ENCODE results near the gene DHX35. TPM values are rescaled to one million over a fixed set of nuclear protein-coding genes. Genes with fewer than 3 reads are reported as not detected.

DHX35 gene
- total and polyA plus RNA-seq, 2 of the 8 experiments (the other 6 are each of a cell fraction or from before 2014, with no cell fraction given) = 21.9 to 27.7 TPM

DNA sequence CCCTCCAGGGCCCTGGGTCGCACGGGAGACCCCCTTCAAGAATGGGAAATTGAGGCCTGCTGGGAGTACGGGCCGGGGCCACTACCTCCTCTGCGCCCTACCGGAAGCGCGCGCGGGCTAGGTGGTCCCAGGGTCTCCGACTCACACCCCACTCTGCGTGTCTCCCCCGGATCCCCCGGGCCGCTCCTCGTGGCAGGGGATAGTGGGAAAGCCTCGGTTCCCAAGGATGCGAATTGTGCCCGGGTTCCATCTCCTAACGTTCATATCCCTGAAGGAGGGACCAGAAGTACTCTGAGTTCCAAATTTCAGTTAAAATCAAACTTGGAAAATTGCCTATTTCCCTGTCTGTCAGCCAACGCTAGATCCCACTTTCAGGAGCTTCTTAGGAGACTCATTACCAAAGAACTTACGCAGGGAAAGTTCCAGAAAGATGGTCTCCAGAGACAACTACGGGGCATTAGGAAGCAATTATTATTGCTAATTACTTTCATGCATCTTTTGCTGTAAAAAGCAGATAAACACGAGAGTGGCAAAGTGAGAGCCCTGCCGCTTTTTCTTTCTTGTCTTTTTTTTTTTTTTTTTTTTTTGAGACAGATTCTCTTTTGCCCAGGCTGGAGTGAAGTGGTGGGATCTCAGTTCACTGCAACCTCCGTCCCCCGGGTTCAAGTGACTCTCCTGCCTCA, 35.1 kb upstream of the DHX35 start:
- no peaks in the 10 kb centered on the region for H3K9me3 ChIP-seq (ENCODE audit: insufficient read depth in 2 of 2, low read depth in 1 of 2, low read length in 1 of 2)
- H4K20me1 ChIP-seq (replicated peaks in 1 of 2; ENCODE audit: control insufficient read depth in 1 of 2, insufficient read depth in 2 of 2, low read length in 2 of 2) = peaks cover 7 to 16% of the 10 kb centered on the region in 2 experiments
- 0 out of 2 replicates have a peak overlapping the region, but pooled peaks have one; percentile 78 for H2BK5ac ChIP-seq (ENCODE audit: low read depth, low read length)
- TF ChIP-seq SIRT6 (IDR thresholded peaks at IDR 0.05; ENCODE audit: low read length) (no peak), ASH2L (IDR thresholded peaks at IDR 0.05; ENCODE audit: low read length) (peak; percentile 26), SIN3A (conservative IDR thresholded peaks at IDR 0.05 in 1 of 2, IDR thresholded peaks at IDR 0.05 in 1 of 2; ENCODE audit: low read depth in 1 of 2, low read length in 2 of 2) (0 out of 4 replicates have a peak, but pooled peaks of 1 of the 2 experiments have one; percentile 8), POU5F1 (IDR thresholded peaks at IDR 0.05; ENCODE audit: low read depth, low read length) (no peak)
- DNase-seq (ENCODE audit: low read depth in 1 of 2, low spot score in 2 of 2) (peak in 1 of 2 experiments; percentile 51), FAIRE-seq (no peak)
- peaks cover 40 to 55% of the 10 kb centered on the region in 2 experiments for H3K79me2 ChIP-seq (ENCODE audit: control insufficient read depth in 1 of 2, insufficient read depth in 2 of 2, low read length in 2 of 2)
- peaks cover 12% of the 10 kb centered on the region for H3K79me1 ChIP-seq (ENCODE audit: low read depth, low read length)
- peaks cover 13% of the 10 kb centered on the region for H3K23me2 ChIP-seq (ENCODE audit: low read depth, low read length)
- H3K18ac ChIP-seq (ENCODE audit: extremely low read depth, low read length) = peak overlapping the region; percentile 95; the same call in 1 of the 2 replicates
- H3K9ac ChIP-seq (replicated peaks in 1 of 4; ENCODE audit: extremely low read depth in 1 of 4, low read depth in 3 of 4, low read length in 3 of 4) = peak overlapping the region; percentile 74 to 96 (median 78)
- H2BK15ac ChIP-seq (ENCODE audit: low read length) = no peak overlapping the region
- H3K36me3 ChIP-seq (ENCODE audit: control insufficient read depth in 2 of 4, insufficient read depth in 4 of 4, low read length in 3 of 4) = peaks cover 0 to 5% (median 2%) of the 10 kb centered on the region in 4 experiments; a peak in 3 of 8 replicates
- H3K4me1 ChIP-seq (replicated peaks in 1 of 4; ENCODE audit: control insufficient read depth in 3 of 4, insufficient read depth in 4 of 4, low read length in 3 of 4) = peaks cover 6 to 8% (median 6%) of the 10 kb centered on the region in 4 experiments
- no peak overlapping the region for H3K4ac ChIP-seq (replicated peaks; ENCODE audit: insufficient read length, low read depth, low read length)
- H2BK12ac ChIP-seq (ENCODE audit: low read depth, low read length) = no peak overlapping the region
- 16% methylated on average over 23 of the region's 27 CpGs; no CpG with 5 or more reads in 1 of the 2 experiments for WGBS, 2 experiments (ENCODE audit: extremely low coverage in 1 of 2, insufficient coverage in 1 of 2, insufficient read length in 1 of 2, insufficient replicate concordance in 2 of 2, low coverage in 1 of 2, low lambda C conversion rate in 2 of 2, missing lambda C conversion rate in 1 of 2)
- 0 out of 2 replicates have a peak overlapping the region, but pooled peaks have one; percentile 9 for H4K8ac ChIP-seq (ENCODE audit: extremely low read depth, insufficient read depth, low read length)
- H2BK120ac ChIP-seq (replicated peaks; ENCODE audit: low read depth, low read length) = peak overlapping the region; percentile 44
- H3K4me2 ChIP-seq (ENCODE audit: insufficient read depth in 1 of 2, low read depth in 2 of 2, low read length in 2 of 2) = peak overlapping the region; percentile 70 to 79
- peak overlapping the region; percentile 65 for H3K56ac ChIP-seq (replicated peaks; ENCODE audit: insufficient read length, low read depth, low read length)
- H3K4me3 ChIP-seq (ENCODE audit: extremely low read depth in 1 of 4, insufficient read depth in 2 of 4, low read depth in 3 of 4, low read length in 4 of 4) = peak overlapping the region; percentile 85 to 90 (median 87)
- H4K5ac ChIP-seq (ENCODE audit: insufficient read length, low read depth, low read length) = peak overlapping the region; percentile 35
- H3K23ac ChIP-seq (ENCODE audit: insufficient read length) = no peak overlapping the region
- no peaks in the 10 kb centered on the region for H3K27me3 ChIP-seq (replicated peaks in 1 of 4; ENCODE audit: control insufficient read depth in 3 of 4, extremely low read depth in 1 of 4, insufficient read depth in 3 of 4, low read length in 3 of 4)
- no peak overlapping the region for H2AFZ ChIP-seq (ENCODE audit: low read length)
- H3K27ac ChIP-seq (ENCODE audit: low read depth, low read length) = peak overlapping the region; percentile 73; the same call in 1 of the 2 replicates
- H4K91ac ChIP-seq (replicated peaks; ENCODE audit: insufficient read length, low read length) = peak overlapping the region; percentile 93
- CTCF ChIA-PET (ENCODE audit: partially characterized antibody) = interaction anchor here (1.0 to 2.1 kb wide), 6 partner anchors 10 to 34 kb away, joined by 3 to 11 read pairs (median 4); no protein-coding TSS in a partner anchor
- H3K14ac ChIP-seq (ENCODE audit: insufficient read length) = peak overlapping the region; percentile 79
- H2AK5ac ChIP-seq (ENCODE audit: low read depth, low read length) = peak overlapping the region; percentile 39; the same call in 1 of the 2 replicates
- no peak overlapping the region for H2BK20ac ChIP-seq (ENCODE audit: low read length)
- POLR2A ChIA-PET (ENCODE audit: partially characterized antibody) = interaction anchor here (0.6 to 5.9 kb wide), 19 partner anchors 10 to 281 kb away, joined by 3 to 57 read pairs (median 5); partner anchors contain the start of genes ACTR5, DHX35 and PPP1R16B
